ENCODE measurements around the gene CCDC92.

DNA sequence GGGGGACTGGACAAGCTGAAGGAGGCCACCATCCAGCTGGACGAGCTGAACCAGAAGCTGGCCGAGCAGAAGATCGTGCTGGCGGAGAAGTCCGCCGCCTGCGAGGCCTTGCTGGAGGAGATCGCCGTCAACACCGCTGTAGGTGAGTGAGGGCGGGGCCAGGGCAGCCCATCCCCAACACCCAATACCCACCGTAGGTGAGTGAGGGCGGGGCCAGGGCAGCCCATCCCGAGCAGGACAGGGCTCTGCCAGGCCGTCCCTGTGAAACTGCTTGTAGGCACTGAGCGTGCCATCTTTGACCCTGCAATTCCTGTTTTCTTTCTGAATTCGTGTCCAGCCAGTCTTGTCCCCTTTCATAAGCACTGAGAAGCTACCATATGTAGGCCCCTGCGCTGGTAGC is 74.0 kb downstream of the CCDC92 start:
- TF ChIP-seq POLR2AphosphoS5 (IDR thresholded peaks at IDR 0.05; ENCODE audit: low read depth, low read length): no peak
- no peak for TF ChIP-seq FOXP2 (optimal IDR thresholded peaks at IDR 0.05; ENCODE audit: borderline replicate concordance, extremely low read depth, extremely low read length, insufficient read depth)

Data from PFSK-1 (cell line).